AG04449 (cell line): Measurements from ENCODE around the gene PGAP1.

Experiments used
- CTCF ChIA-PET: fragments of 350-600 bp; formaldehyde crosslinking; extraction: SDS; loops from one replicate; lab custom pipeline; 2021; ENCODE audit warnings: antibody characterized with exemption; lab: Yijun Ruan, JAX
- POLR2A ChIA-PET: fragments of 400-600, 350-600 bp; formaldehyde crosslinking; extraction: SDS; loops from one replicate; lab custom pipeline; 2020; ENCODE audit warnings: antibody characterized with exemption, inconsistent platforms; lab: Yijun Ruan, JAX
- DNase-seq: peaks from one replicate; pipeline ENCODE4 v3.0.0-alpha.2; 2010; ENCODE audit warnings: low read depth, low spot score
- H3K4me3 ChIP-seq: 2 replicates; pipeline ENCODE4 v1.5.1; 2011; ENCODE audit warnings: low read depth, mild to moderate bottlenecking, control low read depth, low read length
- CTCF ChIP-seq: IDR thresholded peaks from one replicate; pipeline ENCODE4 v1.5.1; 2011; ENCODE audit warnings: mild to moderate bottlenecking, moderate library complexity, low read length, control low read depth, inconsistent platforms; ENCODE audit not compliant: insufficient read depth; ENCODE audit errors: missing control alignments

PGAP1 gene

DNA sequence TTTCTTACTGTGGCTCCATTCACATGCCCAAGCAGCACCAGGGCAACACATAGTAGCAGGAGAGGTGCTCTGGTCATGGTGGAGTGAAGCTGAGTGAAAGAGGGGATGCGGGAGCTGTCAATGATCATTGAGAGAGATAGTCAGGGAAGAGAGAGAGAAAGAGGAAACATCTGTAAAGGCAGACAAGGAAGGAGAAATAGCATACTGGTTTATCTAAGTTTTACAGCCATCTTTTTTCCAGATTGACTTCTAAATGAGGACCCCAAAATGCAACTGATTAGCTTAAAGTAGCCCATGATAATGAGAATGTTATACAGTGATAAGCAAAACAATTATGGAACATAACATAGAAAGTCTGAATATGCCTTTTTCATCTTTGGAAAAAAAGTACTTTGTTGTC is 117.2 kb downstream of the PGAP1 start, which contains the start of gene C2orf66:
Gene C2orf66, minus strand, starts transcription at position 96 of the 400 bp plus-strand sequence. Its CDS starts 19 bp downstream, at position 77.
- H3K4me3 ChIP-seq = no peak within 1 kb of the TSS
- ChIA-PET POLR2A (no interaction called here), CTCF (interaction anchor here (0.9 kb wide), 1 partner anchor 10 kb away, joined by 3 read pairs; the partner anchor contains the start of gene GTF3C3)
- DNase-seq = no peak
- TF ChIP-seq CTCF = no peak

GRCh38 chr2:196808083-196808665 is 118.3 kb downstream of the PGAP1 start:
- POLR2A ChIA-PET = no interaction called here
- TF ChIP-seq CTCF = no peak

DNA sequence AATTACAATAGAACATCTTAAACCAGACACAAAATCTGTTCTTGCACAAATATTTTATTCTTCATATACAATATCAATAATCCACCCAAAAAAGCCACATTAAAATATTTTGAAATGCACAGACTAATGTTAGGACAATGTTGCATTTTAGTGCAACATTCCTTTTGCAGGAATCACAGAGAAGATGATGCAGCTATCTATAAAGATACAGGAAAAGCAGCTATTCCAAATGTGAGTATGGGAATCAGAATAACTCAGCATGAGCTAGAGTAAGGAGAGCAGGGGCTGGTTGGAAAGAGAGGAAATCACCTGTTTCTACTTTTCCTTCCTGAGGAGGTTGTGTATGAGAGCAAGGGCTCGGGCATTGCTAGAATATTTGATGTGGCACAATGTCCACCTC is 122.1 kb downstream of the PGAP1 start:
- no peak overlapping the region for H3K4me3 ChIP-seq
- no peak for TF ChIP-seq CTCF
- ChIA-PET CTCF (no interaction called here), POLR2A (no interaction called here)
- DNase-seq = no peak

More at GRCh38 chr2:196808083-196808665, 118.3 kb downstream of the PGAP1 start:
- H3K4me3 ChIP-seq = no peak overlapping the region
- CTCF ChIA-PET = no interaction called here
- no peak for DNase-seq

DNA sequence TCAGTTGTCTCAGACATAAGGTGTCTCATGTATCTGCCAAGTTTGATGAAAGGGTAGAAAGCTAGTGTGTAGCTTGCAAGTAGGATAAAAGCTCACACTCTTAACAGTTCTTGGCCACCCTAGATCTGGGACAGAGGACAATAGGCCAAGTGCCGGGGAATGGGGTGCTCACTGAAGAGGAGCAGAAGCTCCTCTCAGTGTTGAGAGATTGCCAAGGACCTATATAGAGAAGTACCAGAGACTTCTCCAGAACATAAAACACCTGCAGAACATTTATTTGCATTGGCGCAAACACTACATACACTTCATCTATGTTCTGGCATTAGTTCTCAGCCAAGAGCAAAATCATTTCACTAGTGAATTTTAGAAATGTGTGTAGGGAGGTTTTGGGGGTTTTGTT is 124.1 kb downstream of the PGAP1 start:
- TF ChIP-seq CTCF = no peak
- no peak for DNase-seq
- no peak overlapping the region for H3K4me3 ChIP-seq
- ChIA-PET CTCF (no interaction called here), POLR2A (interaction anchor here (1.0 kb wide), 1 partner anchor 194 kb away, joined by 4 read pairs; no protein-coding TSS in a partner anchor)

DNA sequence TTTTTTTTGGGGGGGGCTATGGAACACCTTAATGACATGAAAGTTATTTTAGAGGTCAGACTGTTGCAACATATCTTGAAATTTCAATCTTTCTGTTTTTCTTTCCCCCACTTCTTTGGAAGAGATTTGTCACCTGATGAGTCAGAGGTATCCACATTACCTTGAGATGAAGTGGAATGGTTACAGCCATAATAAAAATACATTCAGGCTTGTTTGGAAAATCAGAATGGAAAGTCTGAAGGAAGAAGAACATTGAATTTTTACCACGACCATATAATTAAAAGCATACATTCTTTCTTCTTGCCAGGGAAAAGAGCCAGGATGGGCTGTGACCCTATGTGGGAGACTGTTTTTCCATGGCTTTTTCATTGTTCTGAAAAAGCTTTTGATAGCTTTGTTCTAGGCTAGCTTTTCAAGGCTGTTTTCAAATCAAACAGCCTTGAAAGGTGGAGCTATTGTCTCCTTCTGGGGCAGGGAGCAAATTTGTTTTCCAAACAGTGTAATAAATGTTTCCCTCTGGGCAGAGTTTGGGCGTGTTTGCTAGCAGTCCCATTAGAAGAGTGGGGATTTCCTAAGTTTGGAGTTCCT is 124.7 kb downstream of the PGAP1 start:
- POLR2A ChIA-PET = interaction anchor here (1.0 kb wide), 1 partner anchor 194 kb away, joined by 4 read pairs; no protein-coding TSS in a partner anchor
- no peak for TF ChIP-seq CTCF
- H3K4me3 ChIP-seq = no peak overlapping the region
- no peak for DNase-seq
- CTCF ChIA-PET = no interaction called here

DNA sequence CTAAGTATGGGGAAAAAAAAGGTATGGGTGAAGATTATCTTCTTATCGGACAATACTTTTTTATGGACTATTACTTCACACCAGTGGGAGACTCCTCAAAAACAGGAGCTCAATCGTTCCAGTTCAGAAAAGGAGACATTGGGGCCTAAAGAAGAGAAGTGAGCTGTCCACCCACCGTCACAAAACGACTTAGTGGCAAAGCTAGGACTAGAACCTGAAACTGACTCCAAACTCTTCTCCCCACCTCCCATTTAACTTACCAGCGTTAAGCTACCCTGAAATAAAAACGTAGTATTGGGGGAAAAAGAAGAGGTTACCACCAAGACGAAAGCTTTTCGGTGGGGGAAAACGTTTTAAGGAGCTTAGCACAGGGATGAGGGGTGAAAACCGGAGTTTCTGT is 127.5 kb downstream of the PGAP1 start:
- DNase-seq = no peak
- no peak for TF ChIP-seq CTCF
- ChIA-PET CTCF (interaction anchor here (0.7 to 1.4 kb wide), 4 partner anchors 11 to 721 kb away, joined by 3 to 4 read pairs (median 3); no protein-coding TSS in a partner anchor), POLR2A (interaction anchor here (0.9 to 1.1 kb wide), 3 partner anchors 12 to 318 kb away, joined by 3 to 4 read pairs (median 3); no protein-coding TSS in a partner anchor)
- H3K4me3 ChIP-seq = peak overlapping the region; percentile 79
